ENCODE data around the gene NKAP.
"Not testable (repeated sequence)": the region's sequence is repeated elsewhere in the genome, so short reads cannot be mapped to it uniquely, and the experiment has no call there.

NKAP gene

DNA sequence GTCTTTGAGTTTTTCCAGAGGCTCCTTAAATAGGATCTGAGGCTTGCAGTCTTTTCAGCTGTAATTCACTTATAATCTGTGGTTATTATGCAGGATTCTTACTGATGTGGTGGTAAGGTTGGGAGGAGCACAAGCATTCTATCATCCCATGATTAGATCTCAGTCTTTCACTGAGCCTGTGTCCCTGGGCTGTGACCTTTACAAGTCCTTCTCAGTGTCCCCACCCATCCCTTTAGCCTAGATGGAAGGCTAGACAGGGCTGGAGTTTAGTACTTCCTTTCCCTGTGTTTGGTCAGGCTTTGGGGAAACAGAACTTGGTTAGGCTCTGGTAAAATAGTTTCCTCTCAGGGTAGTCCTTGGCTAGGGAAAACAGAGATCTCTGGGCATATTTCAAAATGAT is 17.1 kb upstream of the NKAP start:
- H3K4me3 Mint-ChIP-seq, result no peak overlapping the region
- no peaks in the 10 kb centered on the region for H3K4me1 Mint-ChIP-seq
- DNase-seq (no peak), ATAC-seq (replicated peaks) (no peak)
- H3K36me3 Mint-ChIP-seq, result no peaks in the 10 kb centered on the region
- H3K9me3 Mint-ChIP-seq, result no peaks in the 10 kb centered on the region
- no peak overlapping the region for H3K27ac Mint-ChIP-seq
- peaks cover 32 to 56% of the 10 kb centered on the region in 2 donors for H3K27me3 Mint-ChIP-seq

DNA sequence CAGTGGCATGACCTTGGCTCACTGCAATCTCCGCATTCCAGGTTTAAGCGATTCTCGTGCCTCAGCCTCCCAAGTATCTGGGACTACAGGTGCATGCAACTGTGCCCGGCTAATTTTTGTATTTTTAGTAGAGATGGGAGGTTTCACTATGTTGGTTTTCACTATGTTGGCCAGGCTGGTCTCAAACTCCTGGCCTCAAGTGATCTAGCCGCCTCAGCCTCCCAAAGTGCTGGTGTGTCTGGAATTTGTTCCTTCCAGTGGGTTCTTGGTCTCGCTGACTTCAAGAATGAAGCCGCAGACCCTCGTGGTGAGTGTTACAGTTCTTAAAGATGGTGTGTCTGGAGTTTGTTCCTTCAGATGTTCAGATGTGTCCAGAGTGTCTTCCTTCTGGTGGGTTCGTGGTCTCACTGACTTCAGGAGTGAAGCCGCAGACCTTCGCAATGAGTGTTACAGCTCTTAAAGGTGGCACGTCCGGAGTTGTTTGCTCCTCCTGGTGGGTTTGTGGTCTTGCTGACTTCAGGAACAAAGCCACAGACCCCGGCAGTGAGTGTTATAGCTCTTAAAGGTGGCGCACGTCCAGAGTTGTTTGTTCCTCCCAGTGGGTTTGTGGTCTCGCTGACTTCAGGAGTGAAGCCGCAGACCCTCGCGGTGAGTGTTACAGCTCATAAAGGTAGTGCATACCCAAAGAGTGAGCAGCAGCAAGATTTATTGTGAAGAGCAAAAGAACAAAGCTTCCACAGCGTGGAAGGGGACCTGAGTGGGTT is 12.4 kb upstream of the NKAP start:
- H3K27ac Mint-ChIP-seq; H3K9me3 Mint-ChIP-seq; ATAC-seq (replicated peaks); H3K4me1 Mint-ChIP-seq; H3K4me3 Mint-ChIP-seq; H3K36me3 Mint-ChIP-seq: not testable (repeated sequence)
- peaks cover 31 to 53% of the 10 kb centered on the region in 2 donors for H3K27me3 Mint-ChIP-seq
- DNase-seq, result peak; percentile 3

DNA sequence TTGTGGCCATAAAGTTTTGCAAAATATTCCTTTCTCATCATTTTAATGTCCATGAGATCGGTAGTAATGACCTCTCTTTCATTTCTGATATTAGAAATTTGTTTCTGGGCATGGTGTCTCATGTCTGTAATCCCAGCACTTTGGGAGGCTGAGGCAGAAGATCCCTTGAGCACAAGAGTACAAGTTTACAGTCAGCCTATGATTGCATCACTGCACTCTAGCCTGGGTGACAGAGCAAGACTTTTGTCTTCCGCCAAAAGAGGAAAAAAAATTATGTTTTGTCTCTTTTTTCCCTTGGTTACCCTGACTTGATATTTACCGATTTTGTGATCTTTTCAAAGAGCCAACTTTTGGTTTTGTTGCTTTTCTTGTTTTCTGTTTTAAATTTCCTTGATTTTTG is 10.8 kb upstream of the NKAP start:
- H3K27ac Mint-ChIP-seq, result no peak overlapping the region
- peaks cover 19 to 40% of the 10 kb centered on the region in 2 donors for H3K27me3 Mint-ChIP-seq
- no peaks in the 10 kb centered on the region for H3K36me3 Mint-ChIP-seq
- H3K4me3 Mint-ChIP-seq, result no peak overlapping the region
- no peaks in the 10 kb centered on the region for H3K4me1 Mint-ChIP-seq
- ATAC-seq (replicated peaks), result no peak
- H3K9me3 Mint-ChIP-seq, result no peaks in the 10 kb centered on the region
- DNase-seq, result no peak

DNA sequence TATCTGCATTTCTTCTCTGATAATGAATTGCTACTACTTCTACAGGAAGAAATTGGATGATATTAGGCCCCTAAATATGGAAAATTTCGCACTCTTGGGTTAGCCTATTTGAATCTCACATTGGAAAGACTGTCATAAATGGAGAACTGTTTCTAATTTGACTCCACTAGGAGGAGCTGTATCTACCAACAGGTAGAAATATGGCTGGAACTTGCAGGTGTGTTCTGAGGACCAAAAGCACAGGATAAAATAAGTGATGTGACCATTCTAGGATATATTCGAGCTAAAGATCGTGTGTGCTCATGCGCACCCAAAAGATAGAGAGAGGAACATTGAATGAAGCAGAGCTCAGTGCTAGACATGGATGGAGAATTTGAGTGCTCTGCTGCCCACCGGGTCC is 4.8 kb upstream of the NKAP start:
- no peaks in the 10 kb centered on the region for H3K36me3 Mint-ChIP-seq
- ATAC-seq (replicated peaks), result no peak
- DNase-seq, result no peak
- no peak overlapping the region for H3K4me3 Mint-ChIP-seq
- no peaks in the 10 kb centered on the region for H3K4me1 Mint-ChIP-seq
- peaks cover 6 to 14% of the 10 kb centered on the region in 2 donors for H3K27me3 Mint-ChIP-seq
- no peak overlapping the region for H3K27ac Mint-ChIP-seq
- H3K9me3 Mint-ChIP-seq, result no peaks in the 10 kb centered on the region

DNA sequence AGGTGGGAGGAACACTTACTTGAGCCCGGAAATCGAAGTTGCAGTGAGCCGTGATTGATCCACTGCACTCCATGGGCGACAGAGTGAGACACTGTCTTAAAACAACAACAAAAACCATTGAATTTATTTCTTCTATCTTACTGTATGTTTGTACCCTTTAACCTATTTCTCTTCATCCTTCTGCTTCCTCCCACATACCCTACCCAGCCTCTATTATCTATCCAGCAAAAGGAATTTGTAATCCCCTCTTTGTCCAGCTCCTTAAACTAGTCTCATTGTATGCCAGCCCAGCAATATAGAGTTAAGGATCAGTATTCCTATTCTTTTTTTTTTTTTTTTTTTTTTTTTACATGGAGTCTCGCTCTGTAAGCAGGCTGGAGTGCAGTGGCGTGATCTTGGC is 1.9 kb upstream of the NKAP start:
- ATAC-seq (replicated peaks), result no peak
- Mint-ChIP-seq H3K9me3 (peaks cover 0 to 4% of the 10 kb centered on the region in 2 donors), H3K4me1 (peaks cover 5 to 7% of the 10 kb centered on the region in 2 donors), H3K4me3 (no peak overlapping the region), H3K27me3 (peaks cover 4 to 6% of the 10 kb centered on the region in 2 donors), H3K27ac (no peak overlapping the region), H3K36me3 (peaks cover 4 to 5% of the 10 kb centered on the region in 2 donors)
- DNase-seq, result no peak

DNA sequence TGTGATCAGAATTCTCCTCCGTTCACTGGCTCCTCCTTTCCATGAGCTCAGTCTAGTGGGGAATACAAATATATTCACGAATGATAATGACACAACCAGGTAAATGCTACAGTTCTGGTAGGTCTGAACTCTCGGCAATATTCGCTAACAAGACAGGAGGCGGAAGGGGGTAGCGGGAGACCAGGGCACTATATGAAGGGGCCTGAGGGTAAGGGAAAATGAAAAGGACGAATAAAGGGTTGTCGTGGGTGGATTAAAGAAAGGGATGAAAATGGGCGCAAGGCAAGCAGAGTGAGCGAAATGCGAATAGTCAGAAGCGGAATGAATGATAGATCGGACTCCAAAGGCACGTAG is 743 bp downstream of the NKAP start:
- Mint-ChIP-seq H3K27me3 (no peaks in the 10 kb centered on the region), H3K27ac (peak overlapping the region; percentile 92), H3K4me3 (peak overlapping the region; percentile 92 to 96), H3K4me1 (peaks cover 5 to 7% of the 10 kb centered on the region in 2 donors), H3K9me3 (peaks cover 0 to 4% of the 10 kb centered on the region in 2 donors), H3K36me3 (peaks cover 5% of the 10 kb centered on the region in 2 donors)
- DNase-seq (no peak), ATAC-seq (replicated peaks) (peak; percentile 9 to 15)

DNA sequence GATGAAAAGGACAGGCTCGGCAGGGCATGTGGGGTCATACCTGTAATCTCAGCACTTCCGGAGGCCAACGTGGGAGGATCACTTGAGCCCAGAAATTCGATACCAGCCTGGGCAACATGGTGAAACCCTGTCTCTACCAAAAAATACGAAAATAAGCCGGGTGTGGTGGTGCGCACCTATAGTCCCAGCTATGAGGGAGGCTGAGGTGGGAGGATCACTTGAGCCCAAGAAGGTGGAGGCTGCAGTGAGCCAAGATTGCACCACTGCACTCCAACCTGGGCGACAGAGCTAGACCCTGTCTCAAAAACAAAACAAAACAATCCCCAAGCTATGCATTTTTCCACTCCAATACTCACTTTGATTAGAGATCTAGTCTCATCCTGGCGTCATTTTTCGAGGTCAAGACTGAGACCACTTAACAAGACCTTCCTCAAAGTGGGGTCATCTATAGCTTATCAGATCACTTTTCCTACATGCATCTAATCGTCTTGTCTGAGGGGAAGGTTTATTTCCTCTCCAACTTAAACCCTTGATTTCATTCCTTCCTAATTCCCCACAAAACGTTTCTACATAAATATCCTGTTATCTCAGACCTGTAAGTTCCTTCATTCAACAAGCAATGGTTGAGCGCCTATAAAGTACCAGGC is 1.3 kb downstream of the NKAP start:
- Mint-ChIP-seq H3K27me3 (no peaks in the 10 kb centered on the region), H3K27ac (peak overlapping the region; percentile 92), H3K4me3 (peak overlapping the region; percentile 92 to 96), H3K36me3 (peaks cover 5 to 8% of the 10 kb centered on the region in 2 donors), H3K4me1 (peaks cover 5 to 7% of the 10 kb centered on the region in 2 donors), H3K9me3 (peaks cover 0 to 4% of the 10 kb centered on the region in 2 donors)
- ATAC-seq (replicated peaks) (no peak), DNase-seq (no peak)

DNA sequence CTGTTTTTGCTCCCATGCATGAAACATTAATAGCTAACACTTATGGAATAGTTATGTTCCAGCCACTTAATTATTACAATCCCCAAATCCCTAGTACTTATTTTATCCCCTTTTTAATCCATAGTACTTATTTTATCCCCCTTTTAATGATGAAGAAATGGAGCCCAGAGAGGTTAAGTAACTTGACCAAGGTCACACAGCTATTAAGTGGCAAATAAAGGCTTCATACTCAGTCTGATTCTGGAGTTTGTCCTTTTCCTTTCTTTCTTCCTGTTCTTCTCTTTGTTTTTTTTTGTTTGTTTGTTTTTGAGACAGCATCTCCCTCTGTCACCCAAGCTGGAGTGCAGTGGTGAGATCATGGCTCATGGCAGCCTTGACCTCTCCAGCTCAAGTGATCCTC is 2.2 kb downstream of the NKAP start:
- H3K4me1 Mint-ChIP-seq, result peaks cover 5 to 7% of the 10 kb centered on the region in 2 donors
- H3K27ac Mint-ChIP-seq, result no peak overlapping the region
- H3K9me3 Mint-ChIP-seq, result peaks cover 0 to 4% of the 10 kb centered on the region in 2 donors

DNA sequence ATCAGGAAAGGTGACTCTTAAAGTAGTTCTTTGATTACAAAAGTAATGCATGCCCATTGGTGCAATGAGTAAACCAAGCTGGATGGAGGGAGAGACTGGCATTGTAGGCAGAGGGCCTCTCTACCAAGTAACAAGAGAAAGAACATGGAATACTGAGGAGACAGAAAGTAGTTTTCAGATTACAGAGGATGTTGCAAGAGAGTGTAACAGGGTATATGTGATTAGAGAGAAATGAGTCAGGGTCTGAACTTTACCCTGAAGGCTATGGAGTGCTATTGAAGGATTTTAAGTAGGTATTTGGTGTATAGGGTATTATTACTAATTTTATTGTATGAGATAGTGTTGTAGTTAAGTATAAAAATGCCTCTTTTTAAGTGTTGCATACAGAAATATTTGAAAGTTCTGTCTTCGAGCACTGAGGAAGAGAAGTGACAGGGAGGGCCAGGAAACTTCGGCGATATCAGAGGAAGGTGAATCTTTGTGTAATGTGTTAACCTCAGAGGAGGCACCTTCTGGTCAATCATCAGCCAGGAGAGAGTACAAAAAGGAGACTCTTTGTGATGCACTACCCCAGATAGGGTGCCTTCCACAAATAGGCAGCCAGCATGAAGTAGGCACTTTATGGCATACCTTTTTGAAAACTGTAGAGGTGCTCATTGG is 8.2 kb downstream of the NKAP start:
- Mint-ChIP-seq H3K27me3 (no peaks in the 10 kb centered on the region), H3K4me3 (no peak overlapping the region), H3K9me3 (no peaks in the 10 kb centered on the region), H3K36me3 (peaks cover 7 to 8% of the 10 kb centered on the region in 2 donors), H3K27ac (no peak overlapping the region), H3K4me1 (no peaks in the 10 kb centered on the region)
- ATAC-seq (replicated peaks) (no peak), DNase-seq (no peak)

More for the DNA sequence above, 2.2 kb downstream of the NKAP start:
- DNase-seq (no peak), ATAC-seq (replicated peaks) (no peak)
- Mint-ChIP-seq H3K36me3 (peaks cover 5 to 8% of the 10 kb centered on the region in 2 donors), H3K27me3 (no peaks in the 10 kb centered on the region), H3K4me3 (peak overlapping the region in 1 of 2 donors; percentile 28)

DNA sequence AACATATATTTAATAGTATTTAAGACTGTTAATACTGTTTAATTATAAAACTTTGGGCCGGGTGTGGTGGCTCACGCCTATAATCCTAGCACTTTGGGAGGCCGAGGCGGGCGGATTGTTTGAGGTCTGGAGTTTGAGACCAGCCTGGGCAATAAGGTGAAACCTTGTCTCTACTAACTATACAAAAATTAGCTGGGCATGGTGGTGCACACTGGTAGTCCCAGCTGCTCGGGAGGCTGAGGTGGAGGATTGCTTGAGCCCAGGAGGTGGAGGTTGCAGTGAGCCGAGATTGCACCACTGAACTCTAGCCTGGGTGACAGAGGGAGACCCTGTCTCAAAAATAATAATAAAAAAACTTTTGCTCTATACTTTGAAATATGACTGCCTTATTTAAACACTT is 21.2 kb downstream of the NKAP start:
- ATAC-seq (replicated peaks); H3K27me3 Mint-ChIP-seq; H3K27ac Mint-ChIP-seq; H3K4me3 Mint-ChIP-seq; H3K36me3 Mint-ChIP-seq; DNase-seq; H3K9me3 Mint-ChIP-seq; H3K4me1 Mint-ChIP-seq: not testable (repeated sequence)

DNA sequence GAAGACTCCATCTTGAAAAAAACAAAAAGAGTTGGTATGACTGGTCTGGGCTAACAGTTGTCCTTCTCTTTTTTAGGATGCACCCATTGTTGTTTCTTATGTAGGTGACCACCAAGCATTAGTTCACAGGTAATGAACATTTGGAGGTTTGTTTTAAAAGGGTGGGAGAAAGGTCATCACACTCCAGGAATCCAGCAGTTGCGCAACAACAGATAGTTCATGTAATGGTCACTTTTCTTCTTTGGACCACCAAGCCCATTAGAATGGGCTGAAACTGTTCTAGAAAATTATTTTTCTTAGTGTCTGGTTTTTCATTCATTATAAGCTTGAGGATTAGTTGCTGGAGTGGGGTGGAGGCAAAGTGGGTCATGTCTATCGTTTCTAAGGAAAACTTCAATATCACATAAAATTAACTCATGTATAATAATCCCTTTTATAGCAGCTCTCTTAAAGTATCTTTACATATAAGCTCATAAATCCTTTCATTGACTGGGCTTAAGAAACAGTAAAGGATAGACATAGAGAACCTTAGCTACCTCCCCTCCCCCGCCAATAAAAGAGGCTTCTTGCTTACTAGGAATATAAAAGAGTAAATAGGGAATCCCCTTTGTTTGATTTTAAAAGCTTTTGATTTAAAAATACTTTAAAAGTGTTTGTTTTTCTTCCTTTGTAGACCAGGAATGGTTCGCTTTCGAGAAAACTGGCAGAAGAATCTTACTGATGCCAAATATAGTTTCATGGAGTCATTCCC is 23.5 kb downstream of the NKAP start:
- H3K36me3 Mint-ChIP-seq, result peaks cover under 1 to 3% of the 10 kb centered on the region in 2 donors
- no peaks in the 10 kb centered on the region for H3K27me3 Mint-ChIP-seq
- no peak overlapping the region for H3K4me3 Mint-ChIP-seq
- no peak for DNase-seq
- H3K9me3 Mint-ChIP-seq, result no peaks in the 10 kb centered on the region
- H3K27ac Mint-ChIP-seq, result no peak overlapping the region
- ATAC-seq (replicated peaks), result no peak
- no peaks in the 10 kb centered on the region for H3K4me1 Mint-ChIP-seq

DNA sequence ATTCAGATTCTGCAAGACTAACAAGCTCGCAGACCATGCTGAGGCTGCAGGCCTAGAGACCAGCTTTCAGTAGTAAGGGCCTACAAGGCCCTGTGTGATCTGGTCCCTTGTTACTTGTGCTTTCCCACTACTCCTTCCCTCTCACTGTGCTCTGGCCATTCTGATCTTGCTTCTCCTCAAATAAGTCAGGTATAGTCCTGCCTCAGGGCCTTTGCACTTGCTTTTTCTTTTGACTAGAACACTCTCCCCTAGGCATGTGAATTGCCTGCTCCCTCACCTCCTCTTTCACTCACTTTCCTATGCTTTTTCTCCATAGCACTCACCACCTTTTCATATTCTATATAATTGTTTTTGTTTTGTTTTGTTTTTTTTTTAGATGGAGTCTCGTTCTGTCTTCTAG is 25.7 kb downstream of the NKAP start:
- Mint-ChIP-seq H3K4me3 (no peak overlapping the region), H3K27me3 (no peaks in the 10 kb centered on the region), H3K9me3 (no peaks in the 10 kb centered on the region), H3K4me1 (no peaks in the 10 kb centered on the region), H3K36me3 (no peaks in the 10 kb centered on the region), H3K27ac (no peak overlapping the region)
- DNase-seq, result no peak
- no peak for ATAC-seq (replicated peaks)

DNA sequence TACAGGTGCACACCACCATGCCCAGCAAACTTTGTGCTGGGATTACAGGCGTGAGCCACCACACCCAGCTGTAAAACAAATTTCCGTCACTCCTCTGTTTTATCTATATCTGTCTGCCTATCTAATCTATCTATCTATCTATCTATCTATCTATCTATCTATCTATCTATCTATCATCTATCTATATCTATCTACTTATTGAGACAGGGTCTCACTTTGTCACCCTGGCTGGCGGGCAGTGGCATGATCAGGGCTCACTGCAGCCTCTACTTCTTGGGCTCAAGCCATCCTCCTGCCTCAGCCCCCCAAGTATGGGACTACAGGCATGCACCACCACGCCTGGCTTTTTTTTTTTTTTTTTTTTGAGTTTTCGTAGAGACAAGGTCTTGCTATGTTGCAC is 27.2 kb downstream of the NKAP start:
- ATAC-seq (replicated peaks) (no peak), DNase-seq (no peak)
- Mint-ChIP-seq H3K27me3 (no peaks in the 10 kb centered on the region), H3K4me3 (no peak overlapping the region), H3K36me3 (no peaks in the 10 kb centered on the region), H3K27ac (no peak overlapping the region), H3K9me3 (no peaks in the 10 kb centered on the region), H3K4me1 (no peaks in the 10 kb centered on the region)

DNA sequence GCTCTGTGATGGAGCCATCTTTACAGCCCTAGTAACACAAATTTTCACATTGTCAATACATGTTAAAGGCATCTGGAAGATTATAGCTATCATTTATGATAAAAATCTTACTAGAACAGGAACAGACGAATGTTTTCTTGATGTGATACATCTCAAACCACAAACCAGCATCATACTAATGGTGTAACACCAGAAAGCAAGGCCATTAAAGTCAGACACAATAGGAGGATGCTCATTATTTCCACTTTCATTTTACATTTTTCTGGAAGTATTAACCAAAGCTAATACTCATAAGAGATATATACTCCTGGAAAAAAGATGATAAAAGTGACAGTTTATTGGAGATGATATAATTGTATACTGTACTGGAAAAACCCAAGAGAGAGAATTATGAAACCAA is 42.6 kb downstream of the NKAP start:
- no peak overlapping the region for H3K27ac Mint-ChIP-seq
- no peaks in the 10 kb centered on the region for H3K9me3 Mint-ChIP-seq
- H3K36me3 Mint-ChIP-seq, result no peaks in the 10 kb centered on the region
- DNase-seq (no peak), ATAC-seq (replicated peaks) (no peak)
- no peak overlapping the region for H3K4me3 Mint-ChIP-seq
- H3K4me1 Mint-ChIP-seq, result peaks cover 3 to 5% of the 10 kb centered on the region in 2 donors
- peaks cover 0 to 9% of the 10 kb centered on the region in 2 donors for H3K27me3 Mint-ChIP-seq

Measured in stimulated activated naive B cell treated with anti-CD40 and anti-IgM and Interleukin-4, amounts not matched to agents 10 μg/mL and 1 μg/mL and 100 μg/mL, for 72 hours (primary cell).